GM15510 (cell line): ENCODE data around the gene MXD1.

Experiments used
- POLR2A ChIP-seq: IDR thresholded peaks from 3 replicates; pipeline ENCODE4 v1.6.1; 2011; ENCODE audit warnings: borderline replicate concordance; ENCODE audit not compliant: insufficient read length; ENCODE audit errors: extremely low read depth

MXD1 gene

GRCh38 chr2:69945441-69945840, 30.5 kb downstream of the MXD1 start:
- no peak for TF ChIP-seq POLR2A

GRCh38 chr2:69945941-69946340, 31.0 kb downstream of the MXD1 start:
- TF ChIP-seq POLR2A, result no peak

- no peak for TF ChIP-seq POLR2A
Measured at GRCh38 chr2:69946351-69947324, 31.7 kb downstream of the MXD1 start.

- TF ChIP-seq POLR2A, result no peak
Measured at GRCh38 chr2:69947325-69947931, 32.5 kb downstream of the MXD1 start.

- no peak for TF ChIP-seq POLR2A
Measured at GRCh38 chr2:69948032-69948962, 33.4 kb downstream of the MXD1 start.

- TF ChIP-seq POLR2A, result no peak
Measured at GRCh38 chr2:69948963-69949645, 34.2 kb downstream of the MXD1 start.

- no peak for TF ChIP-seq POLR2A
Measured at GRCh38 chr2:69950241-69950640, 35.3 kb downstream of the MXD1 start.

GRCh38 chr2:69952336-69953115, 37.6 kb downstream of the MXD1 start:
- no peak for TF ChIP-seq POLR2A

GRCh38 chr2:69954084-69954483, 39.2 kb downstream of the MXD1 start:
- TF ChIP-seq POLR2A, result no peak

GRCh38 chr2:69955029-69955428, 40.1 kb downstream of the MXD1 start:
- TF ChIP-seq POLR2A, result no peak

GRCh38 chr2:69956475-69956979, 41.6 kb downstream of the MXD1 start:
- TF ChIP-seq POLR2A, result no peak

- TF ChIP-seq POLR2A, result no peak
Measured at GRCh38 chr2:69957965-69958364, 43.1 kb downstream of the MXD1 start.

GRCh38 chr2:69958480-69958879, 43.6 kb downstream of the MXD1 start:
- no peak for TF ChIP-seq POLR2A
